HG03558 (cell line): ENCODE data around the gene SORL1-AS1.

Experiments used
- ATAC-seq: cut with Tn5 transposase; IDR thresholded peaks from one replicate; pipeline ENCODE4 v1.9.1; 2021; ENCODE audit warnings: moderate number of reproducible peaks; ENCODE audit not compliant: unreplicated experiment; ENCODE audit errors: extremely low read depth

Gene SORL1-AS1

DNA sequence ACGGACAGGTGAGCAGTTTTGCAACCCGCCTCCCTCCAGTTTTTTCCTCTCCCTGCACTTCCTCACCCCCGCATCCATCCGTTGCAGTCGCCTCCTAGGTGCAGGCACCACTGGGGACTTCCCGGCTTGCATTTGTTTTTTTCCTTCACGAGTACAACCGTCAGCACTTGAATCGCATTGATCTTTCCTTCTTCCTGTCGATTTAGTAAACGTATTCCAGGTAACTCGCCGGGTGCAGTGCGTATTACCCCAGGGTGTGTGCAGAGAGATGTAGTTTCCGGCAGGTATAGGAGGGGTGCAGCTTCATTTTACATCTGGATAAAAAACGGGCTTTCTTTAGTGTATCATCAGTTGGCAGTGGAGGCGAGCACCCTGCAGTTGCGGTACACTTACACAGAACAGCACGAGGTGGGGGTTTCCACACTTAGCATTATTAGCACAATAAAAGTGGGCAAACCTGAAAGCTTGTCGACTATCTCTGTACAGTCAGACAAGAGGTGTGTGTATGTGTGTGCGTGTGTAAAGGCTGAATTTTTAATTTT lies at the start of gene SORL1-AS1:
SORL1-AS1 (minus strand) TSS at position 359 of the 542 bp plus-strand sequence.
- ATAC-seq = no peak

GRCh38 chr11:121500717-121501116 lies 48.0 kb upstream of the SORL1-AS1 start:
- no peak for ATAC-seq

- no peak for ATAC-seq
These were observed 47.5 kb upstream of the SORL1-AS1 start for GRCh38 chr11:121500275-121500674.

DNA sequence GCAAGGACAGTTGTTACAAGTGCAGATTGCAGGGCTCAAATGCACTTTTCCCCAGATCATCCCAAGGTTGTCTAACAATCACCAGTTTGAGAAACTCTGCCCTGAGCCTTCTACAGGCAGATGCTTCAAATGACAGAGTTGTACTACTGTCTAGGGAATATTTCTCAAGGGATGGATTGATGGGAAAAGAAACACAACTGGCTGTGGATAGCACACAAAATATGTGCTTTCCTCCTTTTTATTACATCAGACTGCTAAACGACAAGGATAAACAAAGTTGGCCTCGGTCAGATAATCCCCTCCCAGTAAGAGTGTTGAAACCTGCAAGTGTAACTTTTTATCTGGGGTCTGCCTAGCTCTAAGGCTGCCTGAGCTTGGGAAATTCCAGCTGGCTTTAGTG lies 46.6 kb upstream of the SORL1-AS1 start:
- no peak for ATAC-seq

DNA sequence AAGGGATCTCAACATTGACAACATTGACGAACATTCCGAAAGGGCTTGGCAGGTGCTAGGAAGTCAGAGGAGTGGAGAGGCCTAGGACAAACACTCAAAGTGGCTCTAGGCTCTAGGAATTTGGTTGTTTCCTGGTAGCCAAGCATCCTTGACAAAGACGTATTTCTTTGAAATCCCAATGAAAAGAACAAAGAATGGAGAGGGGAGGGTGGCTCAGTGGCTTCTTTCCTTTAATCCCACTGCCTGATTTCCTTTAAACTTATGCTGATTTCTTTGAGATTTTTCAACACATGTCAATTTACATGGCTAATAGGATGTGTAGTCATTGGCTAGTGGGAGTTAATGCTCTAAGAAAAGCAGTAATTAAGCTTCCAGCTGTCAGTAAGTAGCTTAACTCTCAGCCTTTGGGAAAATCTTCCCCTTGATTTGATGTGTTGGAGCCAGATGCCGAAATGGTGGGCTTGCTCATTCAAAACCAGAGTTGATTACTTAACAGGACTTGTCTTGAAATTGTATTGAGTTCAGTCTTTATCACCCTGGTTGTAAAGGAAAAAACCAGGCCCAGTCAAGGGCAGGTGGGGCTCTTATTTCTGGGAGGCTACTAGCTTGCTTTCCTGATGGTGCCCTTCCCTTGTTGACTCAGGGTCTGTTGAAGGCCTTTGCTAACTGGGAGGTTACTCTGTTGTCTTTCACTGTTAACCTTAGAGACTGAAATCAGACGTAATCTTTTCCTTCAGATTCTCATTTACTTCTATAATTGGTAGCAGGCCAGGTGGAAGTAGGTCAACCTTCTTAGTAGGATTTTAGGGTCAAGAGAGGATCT lies 44.6 kb upstream of the SORL1-AS1 start:
- no peak for ATAC-seq

- no peak for ATAC-seq
These were observed 41.8 kb upstream of the SORL1-AS1 start for GRCh38 chr11:121494355-121495099.

DNA sequence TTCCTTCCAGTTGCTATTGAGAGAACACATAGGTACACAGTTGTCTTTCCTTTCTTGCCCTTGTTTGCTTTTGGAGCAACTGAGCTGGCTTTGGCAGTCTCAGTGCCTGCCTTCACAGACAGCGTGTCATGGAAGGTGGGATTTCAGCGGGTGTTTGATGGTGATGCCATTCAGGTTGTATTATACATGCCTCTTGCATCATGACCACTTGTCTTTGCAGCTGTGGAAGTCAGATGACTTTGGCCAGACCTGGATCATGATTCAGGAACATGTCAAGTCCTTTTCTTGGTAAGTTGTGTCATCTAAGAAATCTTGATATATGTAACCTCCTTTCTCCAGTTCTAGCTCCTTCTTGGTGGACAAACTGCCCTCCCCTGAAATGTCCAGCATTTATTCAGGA lies 37.1 kb upstream of the SORL1-AS1 start:
- no peak for ATAC-seq

- ATAC-seq = no peak
These were observed 35.9 kb upstream of the SORL1-AS1 start for GRCh38 chr11:121488641-121489040.

DNA sequence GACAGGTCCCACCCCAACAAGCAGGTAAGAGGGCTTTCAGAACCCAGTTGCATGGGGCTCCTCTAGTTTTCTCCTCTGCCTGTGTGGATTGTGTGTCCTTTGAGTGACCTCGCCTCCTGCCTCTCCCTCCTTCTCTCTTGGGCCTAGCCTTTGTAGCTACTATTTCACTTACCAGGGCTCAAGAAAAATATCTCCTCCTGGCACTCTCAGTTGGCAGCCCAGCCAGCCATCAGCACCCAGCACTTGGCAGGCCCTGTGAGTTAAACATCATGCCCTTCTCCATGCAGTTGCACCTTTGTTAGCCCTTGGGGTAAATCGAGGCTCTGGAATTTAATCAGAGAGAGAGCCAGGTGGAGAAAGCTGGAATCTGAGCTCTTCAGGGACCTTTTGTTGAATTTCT lies 35.4 kb upstream of the SORL1-AS1 start:
- ATAC-seq = no peak

DNA sequence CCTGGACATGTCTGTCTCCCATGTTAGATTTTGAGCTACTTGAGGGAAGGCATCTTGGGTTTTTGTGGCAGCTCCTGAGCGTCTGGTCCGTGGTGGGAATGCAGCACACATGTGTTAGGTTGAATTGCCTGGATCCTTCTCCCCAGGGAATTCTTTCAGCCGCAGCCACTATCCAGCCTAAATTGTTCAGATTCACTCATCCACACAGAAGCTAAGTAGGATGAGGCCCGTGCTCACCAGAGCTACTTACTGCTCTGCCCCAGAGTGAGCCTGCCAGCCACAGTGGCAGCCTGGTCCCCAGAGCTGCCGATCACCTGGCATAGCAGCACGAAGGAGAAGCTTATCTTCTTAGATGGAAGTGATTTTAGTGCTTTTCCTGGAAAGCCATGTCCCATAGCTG lies 34.4 kb upstream of the SORL1-AS1 start:
- no peak for ATAC-seq

DNA sequence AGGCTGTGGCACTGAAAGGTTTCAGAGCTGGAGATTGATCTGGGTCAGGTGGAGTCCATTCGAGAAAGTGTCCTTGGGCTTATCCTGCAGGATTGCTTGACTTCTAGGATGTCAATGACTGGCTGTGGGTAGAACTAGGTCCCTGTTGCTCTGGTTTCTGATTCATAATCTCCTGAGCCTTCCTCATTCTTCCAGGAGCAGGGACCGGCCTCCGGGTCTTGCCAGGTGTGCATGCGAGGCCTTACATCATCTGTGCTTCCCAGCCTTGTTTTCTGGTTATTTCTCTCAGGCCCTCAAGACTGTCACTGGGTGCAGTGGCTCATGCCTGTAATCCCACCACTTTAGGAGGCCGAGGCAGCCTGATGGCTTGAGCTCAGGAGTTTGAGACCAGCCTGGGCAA lies 33.3 kb upstream of the SORL1-AS1 start:
- ATAC-seq = no peak

DNA sequence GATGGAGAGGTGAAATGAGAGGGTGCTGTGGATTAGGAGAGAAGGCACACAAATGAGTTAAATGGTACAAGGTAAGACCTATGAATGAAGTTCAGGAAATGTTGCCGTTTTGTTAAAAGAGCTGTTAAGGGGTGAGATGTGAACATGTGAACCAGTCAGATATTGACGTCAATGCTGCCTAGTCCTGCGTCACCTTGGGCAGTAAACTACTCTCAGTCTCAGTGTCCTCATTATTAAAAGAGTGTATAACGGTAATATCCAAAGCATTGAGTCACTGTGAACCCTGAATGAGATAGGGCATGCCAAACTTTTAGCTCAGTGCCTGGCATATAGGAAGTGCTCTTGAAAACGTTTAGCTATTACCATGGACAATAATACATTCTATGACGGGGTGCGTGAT lies 32.4 kb upstream of the SORL1-AS1 start:
- ATAC-seq = no peak

DNA sequence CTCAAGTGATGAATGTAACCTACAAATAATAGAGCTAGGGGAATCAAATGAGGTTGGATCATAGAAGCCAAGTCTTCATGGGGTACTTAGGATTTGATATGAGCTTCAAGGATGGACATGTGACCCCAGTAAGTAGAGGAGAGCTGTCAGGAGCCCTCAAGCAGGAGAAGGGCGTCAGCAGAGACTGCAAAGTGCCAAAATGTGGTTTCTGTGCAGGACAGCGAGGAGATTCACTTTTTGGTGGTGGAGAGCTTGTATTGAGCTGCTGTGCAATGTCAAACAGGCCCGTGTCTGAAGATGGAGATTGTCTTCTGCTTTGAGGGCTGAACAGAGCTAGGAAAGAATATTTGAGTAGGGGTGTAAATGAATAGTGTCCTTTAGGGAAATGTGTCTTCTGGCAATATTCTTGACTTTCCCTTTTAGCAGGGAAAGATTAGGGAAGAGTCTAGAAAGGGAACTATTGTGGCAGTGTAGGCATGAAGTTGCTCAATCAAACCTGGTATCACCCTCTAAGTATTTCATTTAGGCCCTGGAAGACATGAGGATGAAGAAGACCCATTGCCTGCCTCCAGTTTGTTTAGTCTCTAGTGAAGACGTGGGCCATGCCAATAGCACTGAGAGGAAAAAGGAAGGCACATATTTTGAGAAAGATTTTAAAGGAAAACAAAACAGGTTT lies 31.2 kb upstream of the SORL1-AS1 start:
- no peak for ATAC-seq

DNA sequence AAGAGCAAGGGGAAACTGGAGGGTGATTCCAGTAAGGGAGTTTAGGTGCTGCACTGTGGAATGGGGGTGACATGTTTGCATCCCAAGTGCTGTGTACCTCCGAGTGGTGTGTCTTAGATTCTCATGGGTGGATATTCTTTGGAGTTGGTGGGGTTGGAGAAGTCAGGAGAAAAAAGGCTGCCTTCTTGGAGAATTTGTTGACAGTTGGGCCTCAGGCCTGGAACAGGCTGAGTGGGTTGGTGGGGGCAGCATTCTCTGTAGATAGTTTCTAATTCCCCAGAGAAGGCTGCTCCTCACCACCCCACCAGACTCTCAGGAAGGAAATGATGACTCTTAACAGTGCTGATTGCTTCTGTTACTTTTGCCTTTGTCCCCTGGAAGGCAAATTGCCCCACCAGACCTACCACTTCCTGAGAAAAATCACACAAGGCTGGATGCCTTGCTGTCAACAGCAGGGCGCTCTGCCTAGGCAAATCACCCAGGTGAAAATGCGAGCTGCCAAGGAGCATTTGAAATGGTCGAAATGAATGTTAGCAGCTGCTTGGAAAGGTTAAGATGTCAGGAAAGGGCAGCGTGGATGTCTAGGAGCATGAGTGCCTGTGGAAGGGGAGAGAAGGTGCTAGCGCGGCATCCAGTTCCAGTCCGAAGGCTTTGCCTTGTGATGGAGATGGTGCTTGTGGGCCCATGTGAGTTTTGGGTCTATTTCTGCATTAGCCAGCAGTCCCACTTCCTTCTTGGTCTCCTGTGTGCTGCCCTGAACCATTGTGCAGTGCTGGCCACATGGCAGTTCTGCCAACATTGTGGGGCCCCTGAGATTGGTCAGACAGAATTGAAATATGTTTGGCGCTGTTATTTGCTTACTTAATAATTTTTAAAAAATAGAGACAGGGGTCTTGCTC lies 29.7 kb upstream of the SORL1-AS1 start:
- peak; percentile 76 for ATAC-seq

DNA sequence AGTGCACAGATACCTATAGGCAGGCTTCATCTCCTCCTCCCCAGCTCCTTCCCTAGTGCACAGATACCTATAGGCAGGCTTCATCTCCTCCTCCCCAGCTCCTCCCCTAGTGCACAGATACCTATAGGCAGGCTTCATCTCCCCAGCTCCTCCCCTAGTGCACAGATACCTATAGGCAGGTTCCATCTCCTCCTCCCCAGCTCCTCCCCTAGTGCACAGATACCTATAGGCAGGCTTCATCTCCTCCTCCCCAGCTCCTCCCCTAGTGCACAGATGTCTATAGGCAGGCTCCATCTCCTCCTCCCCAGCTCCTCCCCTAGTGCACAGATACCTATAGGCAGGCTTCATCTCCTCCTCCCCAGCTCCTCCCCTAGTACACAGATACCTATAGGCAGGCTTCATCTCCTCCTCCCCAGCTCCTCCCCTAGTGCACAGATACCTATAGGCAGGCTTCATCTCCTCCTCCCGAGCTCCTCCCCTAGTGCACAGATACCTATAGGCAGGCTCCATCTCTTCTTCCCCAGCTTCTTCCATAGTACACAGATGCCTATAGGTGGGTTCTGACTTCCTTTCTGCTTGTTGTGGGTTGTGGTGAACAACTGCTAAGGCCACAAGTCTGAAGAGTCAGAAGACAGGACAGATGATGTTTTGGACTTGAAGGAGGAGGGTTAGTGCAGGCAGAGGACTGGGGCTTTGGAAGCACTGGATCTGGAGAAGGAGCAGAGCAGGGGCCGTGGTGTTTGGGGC lies 28.9 kb upstream of the SORL1-AS1 start:
- peak; percentile 31 for ATAC-seq

- ATAC-seq = no peak
These were observed 27.0 kb upstream of the SORL1-AS1 start for GRCh38 chr11:121479698-121480238.

DNA sequence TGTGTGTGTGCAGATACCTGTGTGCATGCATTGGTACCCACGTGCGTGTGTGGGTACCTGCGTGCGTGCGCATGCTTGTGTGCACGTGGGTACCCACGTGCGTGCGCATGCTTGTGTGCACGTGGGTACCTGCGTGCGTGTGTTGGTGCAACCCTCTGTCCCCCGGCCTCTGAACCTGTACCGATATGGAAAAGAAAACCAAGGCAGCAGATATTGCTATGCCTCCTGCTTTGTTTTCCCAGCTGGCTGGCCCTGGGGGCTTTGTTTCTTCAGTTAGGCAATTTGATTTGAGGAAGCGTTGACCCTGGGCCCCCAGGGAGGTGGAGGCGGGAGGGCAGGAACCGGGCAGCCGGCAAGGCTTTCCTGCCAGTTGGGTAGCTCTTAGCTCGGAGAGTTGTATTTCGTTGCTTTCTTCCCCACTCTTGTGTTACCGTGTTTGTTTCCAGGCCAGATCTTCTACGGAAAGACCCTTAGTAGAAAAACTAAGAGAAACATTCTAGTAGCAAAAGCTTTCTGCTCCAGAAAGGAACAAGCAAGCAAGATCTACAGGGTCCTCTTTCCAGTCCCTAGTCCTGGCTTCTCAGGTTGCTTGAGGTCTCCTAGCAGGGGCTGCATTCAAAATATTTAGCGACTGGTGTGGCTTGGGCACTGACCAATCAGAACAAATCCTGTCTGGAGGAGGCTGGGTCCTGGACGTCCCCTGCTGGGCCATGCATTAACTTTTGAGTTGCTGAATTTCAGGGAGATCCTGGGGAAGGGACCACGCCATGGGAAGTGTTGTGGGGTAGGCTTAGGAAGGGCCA lies 26.3 kb upstream of the SORL1-AS1 start:
- no peak for ATAC-seq
